ENCODE results near the gene ELOA.

The ELOA gene

DNA sequence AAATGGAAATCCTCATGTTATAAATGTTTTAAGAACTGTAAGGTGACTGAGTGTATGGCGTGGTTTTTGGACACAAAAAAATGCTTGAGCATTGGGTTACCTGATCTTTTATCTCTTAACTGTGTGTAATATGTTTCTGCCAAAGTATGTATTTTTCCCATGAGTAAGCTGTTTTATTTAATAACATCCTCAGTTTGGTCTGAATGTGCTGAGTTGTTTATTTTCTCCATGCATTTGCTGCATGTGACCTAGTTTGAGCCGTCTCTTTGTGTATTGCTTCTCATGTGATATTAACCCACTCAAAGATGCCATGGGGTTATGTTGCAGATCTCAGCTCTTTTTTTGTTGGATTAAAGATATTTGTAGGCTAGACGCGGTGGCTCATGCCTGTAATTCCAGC is 41.6 kb downstream of the ELOA start:
- no peak overlapping the region for H3K4me3 ChIP-seq (ENCODE audit: low read depth, low read length)
- TF ChIP-seq, protein P1, sequence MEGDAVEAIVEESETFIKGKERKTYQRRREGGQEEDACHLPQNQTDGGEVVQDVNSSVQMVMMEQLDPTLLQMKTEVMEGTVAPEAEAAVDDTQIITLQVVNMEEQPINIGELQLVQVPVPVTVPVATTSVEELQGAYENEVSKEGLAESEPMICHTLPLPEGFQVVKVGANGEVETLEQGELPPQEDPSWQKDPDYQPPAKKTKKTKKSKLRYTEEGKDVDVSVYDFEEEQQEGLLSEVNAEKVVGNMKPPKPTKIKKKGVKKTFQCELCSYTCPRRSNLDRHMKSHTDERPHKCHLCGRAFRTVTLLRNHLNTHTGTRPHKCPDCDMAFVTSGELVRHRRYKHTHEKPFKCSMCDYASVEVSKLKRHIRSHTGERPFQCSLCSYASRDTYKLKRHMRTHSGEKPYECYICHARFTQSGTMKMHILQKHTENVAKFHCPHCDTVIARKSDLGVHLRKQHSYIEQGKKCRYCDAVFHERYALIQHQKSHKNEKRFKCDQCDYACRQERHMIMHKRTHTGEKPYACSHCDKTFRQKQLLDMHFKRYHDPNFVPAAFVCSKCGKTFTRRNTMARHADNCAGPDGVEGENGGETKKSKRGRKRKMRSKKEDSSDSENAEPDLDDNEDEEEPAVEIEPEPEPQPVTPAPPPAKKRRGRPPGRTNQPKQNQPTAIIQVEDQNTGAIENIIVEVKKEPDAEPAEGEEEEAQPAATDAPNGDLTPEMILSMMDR (IDR thresholded peaks at IDR 0.05; ENCODE audit: low read depth, low read length, missing control alignments) = no peak
- no peak for DNase-seq (ENCODE audit: low read depth)

DNA sequence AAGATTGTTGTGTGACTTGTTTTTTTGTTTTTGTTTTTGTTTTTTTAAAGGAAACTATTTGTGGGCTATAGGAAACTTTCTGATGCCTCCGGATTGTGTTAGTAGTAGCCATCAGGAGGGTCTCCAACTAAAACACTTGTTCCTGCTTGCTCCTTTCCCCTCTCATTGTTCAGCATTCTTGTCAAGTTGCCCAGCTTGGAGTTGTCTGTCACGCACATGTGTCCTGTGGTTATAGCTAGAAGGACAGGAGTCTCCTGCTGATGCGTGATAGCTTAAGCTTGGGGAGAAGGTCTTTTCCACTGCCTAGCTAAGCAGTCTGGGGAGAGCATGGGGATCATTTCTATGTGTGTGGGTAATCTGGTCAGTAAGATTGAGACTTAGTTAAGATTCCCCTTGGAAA is 44.4 kb downstream of the ELOA start:
- no peak for DNase-seq (ENCODE audit: low read depth)
- TF ChIP-seq, protein P1 (IDR thresholded peaks at IDR 0.05; ENCODE audit: low read depth, low read length, missing control alignments) = no peak
- H3K4me3 ChIP-seq (ENCODE audit: low read depth, low read length) = no peak overlapping the region

DNA sequence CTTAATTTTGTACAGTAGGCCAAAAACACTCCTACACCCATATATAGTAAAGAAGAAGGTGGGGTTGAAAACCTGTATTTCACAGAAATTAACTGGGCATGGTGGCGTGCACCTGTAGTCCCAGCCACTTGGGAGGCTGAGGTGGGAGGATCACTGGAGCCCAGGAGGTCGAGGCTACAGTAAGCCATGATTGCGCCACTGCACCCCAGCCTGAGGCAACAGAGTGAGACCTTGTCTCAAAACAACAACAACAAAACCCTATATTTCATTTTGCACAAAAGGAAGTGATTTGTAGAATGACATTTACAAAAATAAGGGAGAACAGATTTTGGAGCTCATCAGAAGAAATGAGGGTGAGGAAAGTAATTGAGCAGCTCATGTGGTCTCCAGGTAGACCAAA is 45.4 kb downstream of the ELOA start:
- TF ChIP-seq, protein P1 (IDR thresholded peaks at IDR 0.05; ENCODE audit: low read depth, low read length, missing control alignments) = no peak
- no peak overlapping the region for H3K4me3 ChIP-seq (ENCODE audit: low read depth, low read length)
- no peak for DNase-seq (ENCODE audit: low read depth)

DNA sequence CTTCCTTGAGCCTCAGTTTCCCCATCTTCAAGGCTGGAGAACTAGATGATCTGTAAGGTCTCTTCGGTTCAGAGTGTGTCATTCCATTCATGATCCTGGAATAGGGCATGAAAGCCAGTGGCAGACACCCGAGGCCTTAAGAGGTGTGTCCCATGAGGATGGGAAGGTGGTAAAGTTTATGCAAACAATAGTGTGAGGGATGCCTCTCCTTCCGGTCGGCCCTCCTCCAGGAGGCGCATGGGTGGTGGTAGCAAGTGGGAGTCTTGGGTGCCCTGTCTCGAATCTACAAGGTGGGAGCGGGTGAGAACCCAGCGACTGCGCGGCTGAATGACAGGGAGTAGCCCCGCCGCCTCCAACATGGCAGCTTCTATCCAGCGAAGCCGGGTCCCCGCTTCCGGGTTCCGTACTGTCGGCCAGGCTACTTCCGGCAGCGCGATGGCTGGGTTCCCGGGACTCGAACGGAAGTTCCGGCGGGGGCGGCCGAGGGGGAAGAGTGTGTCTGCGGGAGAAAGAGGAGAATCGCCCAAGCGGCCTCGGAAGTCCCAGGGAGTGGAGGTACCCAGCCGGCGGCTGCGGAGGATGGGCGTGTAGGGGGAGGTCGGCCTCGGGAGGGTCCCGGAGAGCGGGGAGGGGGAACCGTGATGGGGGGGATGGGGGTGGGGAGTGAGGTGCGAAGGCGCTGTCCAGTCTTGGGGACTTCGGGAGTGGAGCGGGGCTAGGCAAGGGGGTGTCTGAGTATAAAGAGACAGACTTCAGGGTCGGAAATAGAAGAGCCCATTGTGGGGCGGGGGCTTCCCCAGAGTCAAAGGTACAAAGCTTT is 47.6 kb downstream of the ELOA start, which contains the start of gene LYPLA2:
TSS of gene LYPLA2 (plus strand) at position 450 of the 820 bp plus-strand sequence. CDS start 1,538 bp downstream, outside the sequence.
- TF ChIP-seq, protein P1 (IDR thresholded peaks at IDR 0.05; ENCODE audit: low read depth, low read length, missing control alignments) = no peak
- H3K4me3 ChIP-seq (ENCODE audit: low read depth, low read length) = peak within 1 kb of the TSS; percentile 98
- peak; percentile 68 for DNase-seq (ENCODE audit: low read depth)

DNA sequence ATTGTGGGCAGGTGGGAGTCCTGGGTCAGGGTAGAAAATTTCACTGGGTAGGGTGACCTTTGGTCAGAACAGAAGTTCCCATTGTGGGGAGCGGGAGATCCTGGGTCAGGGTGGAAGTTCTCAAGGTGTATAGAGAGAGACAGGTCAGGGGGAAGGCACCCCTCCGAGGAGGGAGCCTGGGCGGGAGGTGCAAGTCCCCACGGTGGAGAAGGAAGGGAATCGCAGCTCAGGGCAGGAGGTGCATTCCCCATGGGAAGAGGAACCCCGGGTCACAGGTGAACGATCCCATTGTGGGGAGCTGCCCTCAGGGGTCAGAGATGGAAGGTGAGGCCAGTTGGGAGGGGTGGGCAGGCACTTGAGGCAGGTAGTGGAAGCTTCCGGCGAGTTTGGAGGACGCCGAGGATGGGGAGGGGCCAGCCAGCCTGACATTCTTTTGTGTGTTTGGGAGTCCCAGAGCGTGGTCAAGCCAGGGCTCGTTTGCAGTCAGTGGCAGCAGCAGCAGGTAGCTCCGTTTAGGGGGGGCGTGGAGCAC is 48.3 kb downstream of the ELOA start:
- DNase-seq (ENCODE audit: low read depth) = no peak
- TF ChIP-seq, protein P1 (IDR thresholded peaks at IDR 0.05; ENCODE audit: low read depth, low read length, missing control alignments) = no peak

DNA sequence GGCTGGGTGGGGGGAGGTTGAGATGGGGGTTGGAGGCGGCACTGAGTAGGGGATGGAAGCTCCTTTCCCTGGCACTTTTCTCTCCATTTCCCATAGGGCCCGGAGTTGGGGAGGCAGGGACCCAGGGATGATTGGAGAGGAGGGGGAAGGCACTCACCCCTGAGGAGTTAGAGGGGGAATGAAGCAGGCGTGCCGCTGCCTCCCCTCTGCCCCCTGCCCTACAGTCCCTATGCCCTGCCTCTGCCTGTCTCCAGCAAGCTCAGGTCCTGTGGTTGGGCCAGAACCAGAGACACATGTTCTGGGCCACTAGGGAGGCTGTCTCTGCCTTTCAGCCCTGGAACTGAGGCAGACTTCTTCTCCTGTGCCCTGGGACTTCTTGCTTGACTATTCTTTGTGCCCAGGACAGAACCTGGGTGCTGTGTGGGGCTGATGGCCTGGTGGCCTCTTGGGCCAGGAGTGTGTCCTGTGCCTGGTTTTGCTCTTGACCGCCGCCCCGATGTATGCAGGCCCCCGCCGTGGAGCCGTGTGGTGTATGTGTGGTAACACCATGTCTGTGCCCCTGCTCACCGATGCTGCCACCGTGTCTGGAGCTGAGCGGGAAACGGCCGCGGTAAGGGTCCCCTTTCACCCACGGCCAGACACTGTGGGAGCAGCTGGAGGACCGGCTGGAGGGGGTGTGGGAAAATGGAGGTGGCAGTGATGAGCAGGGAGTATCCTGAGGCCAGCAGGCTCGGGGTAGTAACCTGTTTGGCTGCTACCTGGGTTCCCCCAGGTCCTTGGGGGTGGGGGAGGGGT is 49.1 kb downstream of the ELOA start:
- peak overlapping the region; percentile 98 for H3K4me3 ChIP-seq (ENCODE audit: low read depth, low read length)
- TF ChIP-seq, protein P1 (IDR thresholded peaks at IDR 0.05; ENCODE audit: low read depth, low read length, missing control alignments) = no peak
- DNase-seq (ENCODE audit: low read depth) = no peak

More for the DNA sequence above, 48.3 kb downstream of the ELOA start:
- H3K4me3 ChIP-seq (ENCODE audit: low read depth, low read length) = peak overlapping the region; percentile 98
